Measurements from ENCODE around the gene NAB2.

NAB2 gene

GRCh38 chr12:57094208-57095160 is 5.6 kb downstream of the NAB2 start:
- DNase-seq (ENCODE audit: low read depth, low spot score) = no peak

GRCh38 chr12:57095440-57095839 is 6.5 kb downstream of the NAB2 start:
- no peak for DNase-seq (ENCODE audit: low read depth, low spot score)

GRCh38 chr12:57096099-57096572 is 7.2 kb downstream of the NAB2 start:
- DNase-seq (ENCODE audit: low read depth, low spot score) = no peak

- DNase-seq (ENCODE audit: low read depth, low spot score) = no peak
These were observed 8.0 kb downstream of the NAB2 start for GRCh38 chr12:57096748-57097553.

GRCh38 chr12:57097554-57097835 is 8.6 kb downstream of the NAB2 start:
- DNase-seq (ENCODE audit: low read depth, low spot score) = no peak

GRCh38 chr12:57098546-57098945 is 9.6 kb downstream of the NAB2 start:
- no peak for DNase-seq (ENCODE audit: low read depth, low spot score)

GRCh38 chr12:57099047-57099714 is 10.3 kb downstream of the NAB2 start:
- DNase-seq (ENCODE audit: low read depth, low spot score) = no peak

- DNase-seq (ENCODE audit: low read depth, low spot score) = no peak
These were observed 10.9 kb downstream of the NAB2 start for GRCh38 chr12:57099766-57100165.

GRCh38 chr12:57101892-57102695 is 13.2 kb downstream of the NAB2 start:
- no peak for DNase-seq (ENCODE audit: low read depth, low spot score)

GRCh38 chr12:57103856-57104255 is 14.9 kb downstream of the NAB2 start:
- DNase-seq (ENCODE audit: low read depth, low spot score) = no peak

GRCh38 chr12:57104292-57104910 is 15.5 kb downstream of the NAB2 start:
- DNase-seq (ENCODE audit: low read depth, low spot score) = no peak

GRCh38 chr12:57105011-57105753 is 16.3 kb downstream of the NAB2 start:
- no peak for DNase-seq (ENCODE audit: low read depth, low spot score)

- no peak for DNase-seq (ENCODE audit: low read depth, low spot score)
These were observed 17.3 kb downstream of the NAB2 start for GRCh38 chr12:57106021-57106708.

GRCh38 chr12:57107456-57108155 is 18.7 kb downstream of the NAB2 start:
- DNase-seq (ENCODE audit: low read depth, low spot score) = no peak

GRCh38 chr12:57109207-57110103 is 20.5 kb downstream of the NAB2 start:
- no peak for DNase-seq (ENCODE audit: low read depth, low spot score)

GRCh38 chr12:57110104-57111030 is 21.5 kb downstream of the NAB2 start:
- no peak for DNase-seq (ENCODE audit: low read depth, low spot score)

Data from smooth muscle cell of the brain vasculature (primary cell).